BE2C (cell line): ENCODE measurements around the gene KRT1.

Experiments
- DNase-seq: peaks from one replicate; pipeline ENCODE4 v3.0.0-alpha.2; 2020
- H3K27me3 ChIP-seq: fragments of 250-450 bp; sonication (Bioruptor Pico); 2 replicates; pipeline ENCODE4 v1.5.1; 2020; ENCODE audit warnings: mild to moderate bottlenecking
- H3K36me3 ChIP-seq: fragments of 250-450 bp; sonication (Bioruptor Pico); 2 replicates; pipeline ENCODE4 v1.5.1; 2020; ENCODE audit warnings: mild to moderate bottlenecking
- H3K4me1 ChIP-seq: fragments of 250-450 bp; sonication (Bioruptor Pico); 2 replicates; pipeline ENCODE4 v1.5.1; 2020
- H3K4me3 ChIP-seq: 2 replicates; pipeline ENCODE4 v1.5.1; 2011; ENCODE audit warnings: low read depth, low read length
- H3K9me3 ChIP-seq: fragments of 250-450 bp; sonication (Bioruptor Pico); 2 replicates; pipeline ENCODE4 v1.5.1; 2020
- TF ChIP-seq, protein P1 (sequence below): IDR thresholded peaks from 2 replicates; pipeline ENCODE4 v1.5.1; 2012; ENCODE audit warnings: mild to moderate bottlenecking, low read depth, low read length

KRT1 gene

GRCh38 chr12:52691841-52692150 is 11.6 kb upstream of the KRT1 start:
- no peaks in the 10 kb centered on the region for H3K4me1 ChIP-seq
- peaks cover 31% of the 10 kb centered on the region for H3K27me3 ChIP-seq

DNA sequence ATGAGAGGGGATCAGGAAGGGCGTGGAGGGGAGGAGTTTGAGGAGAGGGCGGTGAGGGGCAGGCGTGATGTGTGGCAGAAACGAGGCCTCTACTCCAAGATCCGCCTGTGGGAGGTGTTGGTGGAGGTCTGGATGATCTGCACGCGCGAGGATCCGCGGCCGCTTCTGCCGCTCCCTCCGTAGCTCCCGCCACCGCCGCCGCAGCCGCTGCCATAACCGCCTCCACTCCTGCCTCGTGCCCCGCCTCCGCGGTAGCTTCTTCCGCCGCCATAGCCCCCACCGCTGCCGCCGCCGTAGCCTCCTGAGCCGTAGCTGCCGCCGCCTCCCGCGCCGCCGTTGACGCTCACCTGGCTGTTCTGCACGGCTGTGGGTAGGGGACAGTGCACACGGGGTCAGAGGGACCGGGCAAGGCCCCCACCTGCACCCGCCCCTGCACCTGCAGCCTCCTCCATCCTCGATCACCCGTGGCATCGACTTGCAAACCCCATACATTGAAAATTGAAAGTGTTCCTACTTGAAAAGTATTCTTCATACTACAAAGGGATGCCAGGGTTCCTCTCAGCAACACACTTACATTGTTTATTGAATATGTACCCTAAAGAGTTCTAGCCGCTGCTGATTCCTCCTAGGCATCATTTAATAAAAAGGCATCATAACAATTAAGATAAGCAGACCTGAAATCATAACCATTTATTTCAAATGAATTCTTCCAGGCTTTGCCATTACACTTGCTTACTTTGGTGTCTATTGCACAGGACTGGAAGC is 11.1 kb upstream of the KRT1 start:
- peak; percentile 35 for DNase-seq
- H3K9me3 ChIP-seq = no peaks in the 10 kb centered on the region
- H3K36me3 ChIP-seq = no peaks in the 10 kb centered on the region
- H3K4me3 ChIP-seq = peak overlapping the region; percentile 33
- TF ChIP-seq, protein P1, sequence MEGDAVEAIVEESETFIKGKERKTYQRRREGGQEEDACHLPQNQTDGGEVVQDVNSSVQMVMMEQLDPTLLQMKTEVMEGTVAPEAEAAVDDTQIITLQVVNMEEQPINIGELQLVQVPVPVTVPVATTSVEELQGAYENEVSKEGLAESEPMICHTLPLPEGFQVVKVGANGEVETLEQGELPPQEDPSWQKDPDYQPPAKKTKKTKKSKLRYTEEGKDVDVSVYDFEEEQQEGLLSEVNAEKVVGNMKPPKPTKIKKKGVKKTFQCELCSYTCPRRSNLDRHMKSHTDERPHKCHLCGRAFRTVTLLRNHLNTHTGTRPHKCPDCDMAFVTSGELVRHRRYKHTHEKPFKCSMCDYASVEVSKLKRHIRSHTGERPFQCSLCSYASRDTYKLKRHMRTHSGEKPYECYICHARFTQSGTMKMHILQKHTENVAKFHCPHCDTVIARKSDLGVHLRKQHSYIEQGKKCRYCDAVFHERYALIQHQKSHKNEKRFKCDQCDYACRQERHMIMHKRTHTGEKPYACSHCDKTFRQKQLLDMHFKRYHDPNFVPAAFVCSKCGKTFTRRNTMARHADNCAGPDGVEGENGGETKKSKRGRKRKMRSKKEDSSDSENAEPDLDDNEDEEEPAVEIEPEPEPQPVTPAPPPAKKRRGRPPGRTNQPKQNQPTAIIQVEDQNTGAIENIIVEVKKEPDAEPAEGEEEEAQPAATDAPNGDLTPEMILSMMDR = no peak
- H3K27me3 ChIP-seq = peaks cover 35% of the 10 kb centered on the region
- H3K4me1 ChIP-seq = no peaks in the 10 kb centered on the region

More at GRCh38 chr12:52691841-52692150, 11.6 kb upstream of the KRT1 start:
- H3K9me3 ChIP-seq = no peaks in the 10 kb centered on the region
- no peak overlapping the region for H3K4me3 ChIP-seq
- no peak for DNase-seq
- TF ChIP-seq, protein P1 = no peak
- no peaks in the 10 kb centered on the region for H3K36me3 ChIP-seq

DNA sequence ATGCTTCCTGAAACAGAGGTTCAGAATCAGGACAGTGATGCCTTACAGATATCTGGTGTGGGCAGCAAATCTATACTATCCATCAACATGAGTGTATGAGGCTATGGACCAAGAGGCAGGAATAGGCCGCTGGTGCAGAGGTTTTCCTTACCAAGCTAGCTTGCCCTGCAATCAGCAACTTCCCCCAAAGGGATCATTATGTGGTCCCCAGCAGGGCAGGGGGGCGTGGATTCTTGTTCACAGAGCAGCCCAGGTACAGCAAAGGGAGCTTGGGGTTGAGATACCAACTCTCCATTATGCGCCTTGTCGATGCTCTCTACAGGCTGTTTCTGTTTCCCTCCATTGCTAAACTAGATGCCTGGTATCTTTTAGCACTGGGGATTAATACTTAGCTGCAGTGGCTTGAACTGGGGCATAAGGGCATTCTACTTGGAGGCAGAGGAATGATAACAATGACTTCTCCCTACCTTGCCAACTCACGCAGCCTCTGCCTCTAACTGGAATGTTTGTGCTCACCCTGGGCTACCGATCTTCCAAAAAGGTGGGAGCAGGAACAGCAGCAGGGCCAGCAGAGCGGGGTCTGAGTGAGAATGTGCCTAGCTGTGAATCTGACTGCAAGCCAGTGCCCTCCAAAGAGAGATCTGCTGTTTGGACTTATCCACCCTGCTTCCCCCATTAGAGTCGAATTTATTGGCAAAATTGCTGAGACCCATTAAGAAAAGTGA is 10.3 kb upstream of the KRT1 start:
- H3K27me3 ChIP-seq = peaks cover 43% of the 10 kb centered on the region
- H3K4me3 ChIP-seq = 0 out of 2 replicates have a peak overlapping the region, but pooled peaks have one; percentile 16
- no peaks in the 10 kb centered on the region for H3K4me1 ChIP-seq
- DNase-seq = no peak
- H3K36me3 ChIP-seq = no peaks in the 10 kb centered on the region
- H3K9me3 ChIP-seq = no peaks in the 10 kb centered on the region
- TF ChIP-seq, protein P1 = no peak

DNA sequence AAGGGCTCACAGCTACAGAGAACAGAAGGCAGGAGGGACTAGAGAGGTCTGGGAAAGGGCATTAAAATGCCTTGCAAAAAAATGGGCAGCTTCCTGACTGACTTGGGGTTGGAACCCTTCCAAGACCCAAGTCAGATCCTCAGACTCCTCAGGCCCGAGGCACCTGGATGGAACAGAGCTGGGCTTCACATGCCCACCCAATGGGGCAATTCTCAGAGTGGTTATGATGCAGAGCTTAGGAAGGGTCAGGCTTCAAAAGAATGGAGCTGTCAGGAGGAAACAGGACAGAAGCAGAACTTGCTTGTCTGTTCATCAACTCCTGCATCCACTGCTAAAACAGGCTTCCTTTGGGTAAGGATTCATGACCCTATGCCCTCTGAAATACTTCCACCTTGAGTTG is 9.7 kb upstream of the KRT1 start:
- DNase-seq = no peak
- Histone ChIP-seq H3K27me3 (peaks cover 45% of the 10 kb centered on the region), H3K4me3 (no peak overlapping the region), H3K9me3 (no peaks in the 10 kb centered on the region), H3K36me3 (no peaks in the 10 kb centered on the region), H3K4me1 (no peaks in the 10 kb centered on the region)
- TF ChIP-seq, protein P1 = no peak

- no peak for DNase-seq
- peaks cover 51% of the 10 kb centered on the region for H3K27me3 ChIP-seq
- no peak overlapping the region for H3K4me3 ChIP-seq
- TF ChIP-seq, protein P1 = no peak
- no peaks in the 10 kb centered on the region for H3K36me3 ChIP-seq
- no peaks in the 10 kb centered on the region for H3K4me1 ChIP-seq
- H3K9me3 ChIP-seq = no peaks in the 10 kb centered on the region
These were observed 9.0 kb upstream of the KRT1 start for GRCh38 chr12:52689239-52689638.

DNA sequence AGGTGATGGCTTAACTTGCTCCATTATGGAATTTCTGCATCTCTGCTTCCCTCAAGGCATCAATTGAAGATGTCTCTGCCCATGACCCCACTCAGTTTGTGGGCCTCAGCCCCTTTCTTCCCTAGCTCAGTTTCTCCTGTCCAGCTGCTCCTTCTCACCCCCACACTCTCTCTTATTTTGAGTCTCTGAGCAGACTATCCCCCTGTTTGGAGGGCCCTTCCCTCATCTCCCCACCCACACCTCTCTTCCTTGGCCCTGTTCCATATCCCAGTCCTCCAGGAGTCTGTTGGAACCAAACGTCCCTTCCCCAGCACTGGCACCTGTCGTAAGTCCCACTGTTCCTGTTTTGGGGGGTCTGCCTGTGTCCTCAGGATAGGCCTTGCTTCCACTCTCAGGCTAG is 8.3 kb upstream of the KRT1 start:
- Histone ChIP-seq H3K36me3 (no peaks in the 10 kb centered on the region), H3K27me3 (peaks cover 54% of the 10 kb centered on the region), H3K4me3 (no peak overlapping the region), H3K4me1 (no peaks in the 10 kb centered on the region), H3K9me3 (no peaks in the 10 kb centered on the region)
- TF ChIP-seq, protein P1 = no peak
- DNase-seq = no peak
